ENCODE results near the gene WDR86. TPM values are rescaled to one million over a fixed set of nuclear protein-coding genes. Genes with fewer than 3 reads are reported as not detected.

Gene WDR86
- total RNA-seq, 1 experiment from 2014 or later: 0.86 TPM

DNA sequence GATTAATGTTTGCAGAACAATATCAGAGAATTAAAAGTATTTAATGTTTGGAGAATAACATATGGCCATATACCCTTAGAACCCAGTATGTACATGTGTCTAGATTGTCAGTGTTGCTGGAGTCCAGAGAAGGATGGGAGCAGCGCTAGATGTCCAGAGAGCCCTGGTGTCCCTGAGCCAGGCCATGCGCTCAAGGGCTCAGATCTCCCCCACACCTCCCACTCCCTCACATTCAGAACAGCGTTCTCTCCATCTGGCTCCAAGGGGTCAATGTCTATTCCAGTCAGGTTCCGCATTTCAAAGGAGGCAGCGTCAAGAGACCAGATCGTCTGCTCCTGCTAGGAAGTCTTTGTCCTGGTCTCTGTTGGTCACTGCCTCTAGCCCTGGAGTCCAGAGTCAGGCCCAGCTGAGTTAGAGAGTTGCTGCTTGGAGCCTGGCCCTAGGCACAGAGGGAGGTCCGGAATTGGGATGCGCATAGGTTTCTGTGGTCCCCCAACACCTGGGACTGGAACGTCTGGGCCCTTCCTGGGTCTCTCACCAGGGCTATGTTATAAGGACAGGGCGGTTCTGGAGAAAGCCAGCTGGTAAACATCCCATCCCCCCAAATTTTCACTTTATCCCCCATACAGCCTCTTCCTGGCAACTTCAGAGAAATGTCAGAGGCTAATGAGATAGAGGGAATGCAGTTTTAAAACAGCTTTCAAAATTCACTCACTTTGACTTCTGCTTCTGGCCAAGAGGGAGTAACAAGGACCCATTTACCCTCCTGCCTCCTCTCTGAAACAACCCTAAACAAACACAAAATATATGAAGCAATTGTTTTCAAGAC is 6.5 kb upstream of the WDR86 start:
- ChIA-PET CTCF (no interaction called here), POLR2A (ENCODE audit: low non-redundant PET) (no interaction called here)
- intact Hi-C loops (cut with micrococcal nuclease; ENCODE audit: unreplicated experiment): no loop called here
- no peak for TF ChIP-seq EZH2 (IDR thresholded peaks at IDR 0.05; ENCODE audit: borderline replicate concordance, low read depth, low read length, poor library complexity, severe bottlenecking)
- TF ChIP-seq, protein P1, sequence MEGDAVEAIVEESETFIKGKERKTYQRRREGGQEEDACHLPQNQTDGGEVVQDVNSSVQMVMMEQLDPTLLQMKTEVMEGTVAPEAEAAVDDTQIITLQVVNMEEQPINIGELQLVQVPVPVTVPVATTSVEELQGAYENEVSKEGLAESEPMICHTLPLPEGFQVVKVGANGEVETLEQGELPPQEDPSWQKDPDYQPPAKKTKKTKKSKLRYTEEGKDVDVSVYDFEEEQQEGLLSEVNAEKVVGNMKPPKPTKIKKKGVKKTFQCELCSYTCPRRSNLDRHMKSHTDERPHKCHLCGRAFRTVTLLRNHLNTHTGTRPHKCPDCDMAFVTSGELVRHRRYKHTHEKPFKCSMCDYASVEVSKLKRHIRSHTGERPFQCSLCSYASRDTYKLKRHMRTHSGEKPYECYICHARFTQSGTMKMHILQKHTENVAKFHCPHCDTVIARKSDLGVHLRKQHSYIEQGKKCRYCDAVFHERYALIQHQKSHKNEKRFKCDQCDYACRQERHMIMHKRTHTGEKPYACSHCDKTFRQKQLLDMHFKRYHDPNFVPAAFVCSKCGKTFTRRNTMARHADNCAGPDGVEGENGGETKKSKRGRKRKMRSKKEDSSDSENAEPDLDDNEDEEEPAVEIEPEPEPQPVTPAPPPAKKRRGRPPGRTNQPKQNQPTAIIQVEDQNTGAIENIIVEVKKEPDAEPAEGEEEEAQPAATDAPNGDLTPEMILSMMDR (conservative IDR thresholded peaks at IDR 0.05; ENCODE audit: low read depth, low read length): no peak
- no TSS peak for BruUV-seq (replicated peaks)
- no peak for DNase-seq (ENCODE audit: low spot score)
- H3K27me3 ChIP-seq (replicated peaks; ENCODE audit: insufficient read depth, low read depth, low read length, poor library complexity): peaks cover 21% of the 10 kb centered on the region
- H3K27ac ChIP-seq (ENCODE audit: low read depth, low read length, poor library complexity, severe bottlenecking): no peak overlapping the region
- H3K4me3 ChIP-seq (ENCODE audit: low read depth, low read length, poor library complexity, severe bottlenecking): no peak overlapping the region
- H3K9me3 ChIP-seq (ENCODE audit: low read depth, low read length, poor library complexity, severe bottlenecking): no peaks in the 10 kb centered on the region
- no peaks in the 10 kb centered on the region for H3K4me1 ChIP-seq (ENCODE audit: insufficient read depth, low read length, poor library complexity, severe bottlenecking)
- H3K36me3 ChIP-seq (ENCODE audit: insufficient read depth, low read length, poor library complexity, severe bottlenecking): no peaks in the 10 kb centered on the region

DNA sequence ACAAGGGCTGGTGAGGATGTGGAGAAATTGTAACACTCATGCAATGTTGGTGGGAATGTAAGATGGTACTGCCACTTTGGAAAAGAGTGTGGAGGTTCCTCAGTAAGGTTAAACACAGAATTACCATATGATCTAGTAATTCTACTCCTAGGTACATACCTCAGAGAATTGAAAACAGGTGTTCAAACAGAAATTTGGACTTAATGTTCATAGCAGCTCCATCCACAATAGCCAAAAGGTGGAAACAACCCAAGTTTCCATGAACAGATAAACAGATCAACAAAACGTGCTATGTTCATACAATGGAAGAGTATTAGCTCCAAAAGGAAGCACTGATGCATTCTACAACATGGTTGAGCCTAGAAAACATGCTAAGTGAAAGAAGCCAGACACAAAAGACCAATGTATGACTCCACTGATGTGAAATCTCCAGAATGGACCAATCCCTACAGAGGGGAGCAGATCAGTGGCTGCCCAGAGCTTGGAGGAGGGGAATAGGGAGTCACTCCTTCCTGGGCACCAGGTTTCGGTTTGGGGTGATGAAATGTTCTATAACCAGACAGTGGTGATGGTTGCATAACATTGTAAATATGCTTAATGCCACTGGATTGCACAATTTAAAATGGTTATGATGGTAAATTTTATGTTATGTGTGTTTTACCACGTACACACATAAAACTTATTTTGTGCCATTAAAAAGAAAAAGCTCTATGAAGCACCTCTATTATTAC is 5.7 kb upstream of the WDR86 start:
- POLR2A ChIA-PET (ENCODE audit: low non-redundant PET): no interaction called here
- no peak for DNase-seq (ENCODE audit: low spot score)
- intact Hi-C loops (cut with micrococcal nuclease; ENCODE audit: unreplicated experiment): no loop called here

DNA sequence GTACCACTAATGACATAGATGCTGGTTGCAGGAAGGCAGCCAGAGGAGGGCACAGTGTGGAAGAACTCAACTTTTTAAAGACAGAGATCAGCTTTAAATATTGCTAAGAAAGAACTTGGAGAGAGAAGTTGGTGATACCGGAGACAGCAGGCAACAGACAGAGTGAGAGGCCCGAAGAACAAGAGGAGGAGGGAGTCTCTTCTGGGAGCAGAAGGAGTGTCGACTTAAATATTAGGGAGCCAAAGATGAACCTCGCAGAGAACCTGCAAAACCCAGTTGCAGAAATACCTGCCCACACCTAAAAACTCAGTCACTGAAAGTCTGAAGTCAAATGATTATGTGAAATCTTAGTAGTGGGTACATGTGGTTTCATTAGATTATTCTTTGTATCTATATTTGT is 3.4 kb upstream of the WDR86 start:
- POLR2A ChIA-PET (ENCODE audit: low non-redundant PET): no interaction called here
- H3K36me3 ChIP-seq (ENCODE audit: insufficient read depth, low read length, poor library complexity, severe bottlenecking): no peaks in the 10 kb centered on the region
- CTCF ChIA-PET: no interaction called here
- peaks cover 50% of the 10 kb centered on the region for H3K27me3 ChIP-seq (replicated peaks; ENCODE audit: insufficient read depth, low read depth, low read length, poor library complexity)
- no peak for DNase-seq (ENCODE audit: low spot score)
- H3K9me3 ChIP-seq (ENCODE audit: low read depth, low read length, poor library complexity, severe bottlenecking): no peaks in the 10 kb centered on the region
- no peak overlapping the region for H3K4me3 ChIP-seq (ENCODE audit: low read depth, low read length, poor library complexity, severe bottlenecking)
- H3K4me1 ChIP-seq (ENCODE audit: insufficient read depth, low read length, poor library complexity, severe bottlenecking): peaks cover 11% of the 10 kb centered on the region
- TF ChIP-seq, protein P1 (conservative IDR thresholded peaks at IDR 0.05; ENCODE audit: low read depth, low read length): no peak
- TF ChIP-seq EZH2 (IDR thresholded peaks at IDR 0.05; ENCODE audit: borderline replicate concordance, low read depth, low read length, poor library complexity, severe bottlenecking): no peak
- H3K27ac ChIP-seq (ENCODE audit: low read depth, low read length, poor library complexity, severe bottlenecking): no peak overlapping the region
- intact Hi-C loops (cut with micrococcal nuclease; ENCODE audit: unreplicated experiment): no loop called here
- BruUV-seq (replicated peaks): no TSS peak

More for the DNA sequence above, 5.7 kb upstream of the WDR86 start:
- Histone ChIP-seq H3K9me3 (ENCODE audit: low read depth, low read length, poor library complexity, severe bottlenecking) (no peaks in the 10 kb centered on the region), H3K27ac (ENCODE audit: low read depth, low read length, poor library complexity, severe bottlenecking) (no peak overlapping the region), H3K27me3 (replicated peaks; ENCODE audit: insufficient read depth, low read depth, low read length, poor library complexity) (peaks cover 29% of the 10 kb centered on the region), H3K4me1 (ENCODE audit: insufficient read depth, low read length, poor library complexity, severe bottlenecking) (peaks cover under 1% of the 10 kb centered on the region), H3K4me3 (ENCODE audit: low read depth, low read length, poor library complexity, severe bottlenecking) (no peak overlapping the region), H3K36me3 (ENCODE audit: insufficient read depth, low read length, poor library complexity, severe bottlenecking) (no peaks in the 10 kb centered on the region)
- CTCF ChIA-PET: no interaction called here
- no TSS peak for BruUV-seq (replicated peaks)
- no peak for TF ChIP-seq EZH2 (IDR thresholded peaks at IDR 0.05; ENCODE audit: borderline replicate concordance, low read depth, low read length, poor library complexity, severe bottlenecking)
- TF ChIP-seq, protein P1 (conservative IDR thresholded peaks at IDR 0.05; ENCODE audit: low read depth, low read length): no peak

All from A673 (cell line).